ENCODE data around the gene ZNF280C. TPM values are rescaled to one million over a fixed set of nuclear protein-coding genes. Genes with fewer than 3 reads are reported as not detected.

The ZNF280C gene
- total and polyA plus RNA-seq, 8 donors: 0.61 to 17.5 (median 2.3) TPM

DNA sequence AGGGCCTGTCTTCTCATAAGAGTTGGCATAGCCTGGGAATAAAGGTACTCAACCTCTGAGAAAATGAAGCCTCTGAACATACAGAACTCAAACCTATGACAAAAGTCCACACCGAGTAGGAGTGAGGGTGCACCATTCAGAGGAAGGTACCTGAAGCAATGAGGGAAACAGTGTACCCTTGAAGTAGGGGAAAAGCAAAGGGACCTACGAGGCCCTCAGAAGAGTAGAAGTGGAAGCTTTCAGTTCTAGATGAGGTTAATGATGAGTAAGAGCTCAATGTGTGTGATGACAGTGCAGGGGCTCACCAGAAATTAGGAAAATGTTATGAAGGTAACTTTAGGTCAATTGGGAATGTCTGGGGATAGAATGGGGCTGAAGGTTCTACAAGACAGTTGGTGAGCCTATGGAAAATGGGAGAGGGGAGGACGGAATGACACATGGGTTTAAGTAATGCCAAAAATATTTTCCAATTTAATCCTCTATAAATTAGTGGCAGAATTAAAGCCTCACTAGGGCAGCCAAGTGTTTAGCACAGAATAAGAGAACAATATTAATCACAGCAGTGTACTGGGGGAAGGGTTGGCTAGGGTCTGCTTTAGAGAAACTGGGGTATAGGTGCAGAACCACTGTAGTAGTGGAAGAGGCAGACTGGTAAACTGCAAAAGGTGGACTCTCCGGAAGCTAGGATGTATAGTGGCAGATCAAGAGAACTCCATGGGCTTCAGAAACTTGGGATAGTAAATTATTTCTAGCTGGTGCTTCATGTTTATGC is 57.1 kb downstream of the ZNF280C start:
- peaks cover 0 to 24% (median 14%) of the 10 kb centered on the region in 4 donors for H3K36me3 ChIP-seq
- H3K4me3 ChIP-seq: no peak overlapping the region
- no peak overlapping the region for H3K27ac ChIP-seq
- H3K4me1 ChIP-seq: no peaks in the 10 kb centered on the region
- 69 to 92% (median 84%) methylated on average over 3 to 4 of the region's 4 CpGs for WGBS, 5 donors
- intact Hi-C loops (cut with DNase I; ENCODE audit: low total_unique reads): no loop called here
- H3K27me3 ChIP-seq: no peaks in the 10 kb centered on the region
- TF ChIP-seq, protein P1, sequence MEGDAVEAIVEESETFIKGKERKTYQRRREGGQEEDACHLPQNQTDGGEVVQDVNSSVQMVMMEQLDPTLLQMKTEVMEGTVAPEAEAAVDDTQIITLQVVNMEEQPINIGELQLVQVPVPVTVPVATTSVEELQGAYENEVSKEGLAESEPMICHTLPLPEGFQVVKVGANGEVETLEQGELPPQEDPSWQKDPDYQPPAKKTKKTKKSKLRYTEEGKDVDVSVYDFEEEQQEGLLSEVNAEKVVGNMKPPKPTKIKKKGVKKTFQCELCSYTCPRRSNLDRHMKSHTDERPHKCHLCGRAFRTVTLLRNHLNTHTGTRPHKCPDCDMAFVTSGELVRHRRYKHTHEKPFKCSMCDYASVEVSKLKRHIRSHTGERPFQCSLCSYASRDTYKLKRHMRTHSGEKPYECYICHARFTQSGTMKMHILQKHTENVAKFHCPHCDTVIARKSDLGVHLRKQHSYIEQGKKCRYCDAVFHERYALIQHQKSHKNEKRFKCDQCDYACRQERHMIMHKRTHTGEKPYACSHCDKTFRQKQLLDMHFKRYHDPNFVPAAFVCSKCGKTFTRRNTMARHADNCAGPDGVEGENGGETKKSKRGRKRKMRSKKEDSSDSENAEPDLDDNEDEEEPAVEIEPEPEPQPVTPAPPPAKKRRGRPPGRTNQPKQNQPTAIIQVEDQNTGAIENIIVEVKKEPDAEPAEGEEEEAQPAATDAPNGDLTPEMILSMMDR (IDR thresholded peaks at IDR 0.05): no peak
- TF ChIP-seq POLR2A (IDR thresholded peaks at IDR 0.05): no peak
- no peak for TF ChIP-seq EP300 (IDR thresholded peaks at IDR 0.05)
- TF ChIP-seq POLR2AphosphoS5 (IDR thresholded peaks at IDR 0.05): no peak
- H3K9me3 ChIP-seq: no peaks in the 10 kb centered on the region
- no peak for DNase-seq

- no peak for DNase-seq
- Histone ChIP-seq H3K4me1 (no peaks in the 10 kb centered on the region), H3K27ac (no peak overlapping the region), H3K9me3 (no peaks in the 10 kb centered on the region), H3K4me3 (no peak overlapping the region), H3K27me3 (no peaks in the 10 kb centered on the region), H3K36me3 (peaks cover 0 to 12% (median 9%) of the 10 kb centered on the region in 4 donors)
- 8 to 86% (median 71%) methylated on average over 1 of the region's 1 CpG for WGBS, 5 donors
- TF ChIP-seq, protein P1 (IDR thresholded peaks at IDR 0.05): no peak
- TF ChIP-seq EP300 (IDR thresholded peaks at IDR 0.05) (no peak), POLR2AphosphoS5 (IDR thresholded peaks at IDR 0.05) (no peak), POLR2A (IDR thresholded peaks at IDR 0.05) (no peak)
- intact Hi-C loops (cut with DNase I; ENCODE audit: low total_unique reads): no loop called here
Observed at GRCh38 chrX:130204647-130205046, 64.1 kb downstream of the ZNF280C start.

GRCh38 chrX:130197464-130197863 is 71.2 kb downstream of the ZNF280C start:
- no peaks in the 10 kb centered on the region for H3K27me3 ChIP-seq
- H3K4me1 ChIP-seq: no peaks in the 10 kb centered on the region
- H3K27ac ChIP-seq: no peak overlapping the region
- no peak overlapping the region for H3K4me3 ChIP-seq
- no peaks in the 10 kb centered on the region for H3K9me3 ChIP-seq
- no peak for TF ChIP-seq POLR2A (IDR thresholded peaks at IDR 0.05)
- no peak for TF ChIP-seq POLR2AphosphoS5 (IDR thresholded peaks at IDR 0.05)
- TF ChIP-seq, protein P1 (IDR thresholded peaks at IDR 0.05): no peak
- no peak for TF ChIP-seq EP300 (IDR thresholded peaks at IDR 0.05)
- intact Hi-C loops (cut with DNase I; ENCODE audit: low total_unique reads): no loop called here
- H3K36me3 ChIP-seq: no peaks in the 10 kb centered on the region
- DNase-seq: no peak
- WGBS, 5 donors: 54 to 70% (median 61%) methylated on average over 5 of the region's 5 CpGs

- no peak for DNase-seq
- Histone ChIP-seq H3K27ac (no peak overlapping the region), H3K4me3 (no peak overlapping the region), H3K36me3 (no peaks in the 10 kb centered on the region), H3K4me1 (no peaks in the 10 kb centered on the region), H3K27me3 (no peaks in the 10 kb centered on the region), H3K9me3 (no peaks in the 10 kb centered on the region)
- intact Hi-C loops (cut with DNase I; ENCODE audit: low total_unique reads): no loop called here
- WGBS, 5 donors: 61 to 72% (median 67%) methylated on average over 7 of the region's 7 CpGs
- TF ChIP-seq POLR2AphosphoS5 (IDR thresholded peaks at IDR 0.05) (no peak), POLR2A (IDR thresholded peaks at IDR 0.05) (no peak), EP300 (IDR thresholded peaks at IDR 0.05) (no peak)
- TF ChIP-seq, protein P1 (IDR thresholded peaks at IDR 0.05): no peak
Observed at GRCh38 chrX:130196466-130196865, 72.2 kb downstream of the ZNF280C start.
